ENCODE measurements around the gene BSG. TPM values are rescaled to one million over a fixed set of nuclear protein-coding genes. Genes with fewer than 3 reads are reported as not detected.

The BSG gene
- total and polyA plus RNA-seq, 9 of the 15 experiments (the other 6 are each of a cell fraction or from before 2014, with no cell fraction given): 4.6 to 495 (median 187) TPM

DNA sequence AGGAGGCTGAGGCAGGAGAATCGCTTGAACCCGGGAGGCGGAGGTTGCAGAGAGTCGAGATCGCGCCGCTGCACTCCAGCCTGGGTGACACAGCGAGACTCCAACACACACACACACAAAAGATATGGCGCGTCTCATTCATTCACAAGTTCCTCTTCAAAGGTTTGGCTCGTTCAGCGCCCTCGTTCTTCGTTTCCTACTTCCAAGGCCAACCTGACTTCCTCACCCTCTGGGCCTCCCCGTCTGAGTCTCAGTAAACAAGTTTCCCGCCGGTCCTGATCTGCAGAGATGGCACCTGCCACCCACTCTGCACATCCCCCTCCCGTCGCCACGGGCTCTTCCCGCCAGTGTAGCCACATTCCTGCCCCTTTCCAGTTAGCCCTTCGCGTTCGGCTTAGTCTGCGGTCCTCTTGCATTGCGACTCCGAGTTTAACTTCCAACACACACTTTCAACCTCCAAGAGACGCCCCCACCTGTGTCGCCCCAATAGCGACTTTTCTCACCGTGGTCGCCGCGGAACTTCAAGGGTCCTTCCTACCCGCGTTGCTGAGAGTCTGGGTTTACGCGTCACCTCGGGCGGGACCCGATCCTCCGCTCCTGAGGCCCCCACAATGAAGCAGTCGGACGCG, 1.3 kb upstream of the BSG start (continued):
- no peak for TF ChIP-seq THRB (CRISPR knock-in tag; conservative IDR thresholded peaks at IDR 0.05)
- no peak for TF ChIP-seq GABPB2 (CRISPR knock-in tag; conservative IDR thresholded peaks at IDR 0.05)
- no peak for TF ChIP-seq ZNF274 (IDR thresholded peaks at IDR 0.05; ENCODE audit: borderline replicate concordance, low read depth, low read length)
- no peak for TF ChIP-seq FOS (IDR thresholded peaks at IDR 0.05; ENCODE audit: extremely low read depth, insufficient read length)
- no peak for TF ChIP-seq JUND (IDR thresholded peaks at IDR 0.05; ENCODE audit: borderline replicate concordance, low read depth, low read length)
- TF ChIP-seq JUND (tag; IDR thresholded peaks at IDR 0.05; ENCODE audit: borderline replicate concordance, low read depth, low read length): 0 out of 3 replicates have a peak, but pooled peaks have one; percentile 18
- TF ChIP-seq PTRF (tag; IDR thresholded peaks at IDR 0.05): no peak
- no peak for TF ChIP-seq TCF7 (IDR thresholded peaks at IDR 0.05; ENCODE audit: borderline replicate concordance)
- TF ChIP-seq DPF2 (IDR thresholded peaks at IDR 0.05): peak; percentile 42
- TF ChIP-seq KLF13 (tag; IDR thresholded peaks at IDR 0.05; ENCODE audit: borderline replicate concordance, low read depth): peak; percentile 14; the same call in 1 of the 2 replicates
- TF ChIP-seq CREBBP (IDR thresholded peaks at IDR 0.05; ENCODE audit: low read depth, low read length): no peak
- TF ChIP-seq ZNF140 (CRISPR knock-in tag; IDR thresholded peaks at IDR 0.05): no peak
- peak; percentile 4 for TF ChIP-seq TAF1 (IDR thresholded peaks at IDR 0.05; ENCODE audit: control insufficient read depth, extremely low read depth, insufficient read depth, low read length, severe bottlenecking)
- no peak for TF ChIP-seq HES1 (IDR thresholded peaks at IDR 0.05; ENCODE audit: low read depth)
- TF ChIP-seq SMARCB1 (IDR thresholded peaks at IDR 0.05; ENCODE audit: insufficient read length, low read depth): no peak
- TF ChIP-seq IRF2 (CRISPR knock-in tag; IDR thresholded peaks at IDR 0.05): no peak
- no peak for TF ChIP-seq RAD51 (IDR thresholded peaks at IDR 0.05; ENCODE audit: borderline replicate concordance, low read depth)
- peak; percentile 71; the same call in 1 of the 2 replicates for TF ChIP-seq OTX1 (CRISPR knock-in tag; IDR thresholded peaks at IDR 0.05)
- TF ChIP-seq SAFB (IDR thresholded peaks at IDR 0.05; ENCODE audit: borderline replicate concordance, low read depth, low read length): no peak
- TF ChIP-seq ZNF41 (CRISPR knock-in tag; conservative IDR thresholded peaks at IDR 0.05): no peak
- no peak for TF ChIP-seq ARNT (IDR thresholded peaks at IDR 0.05)
- no peak for TF ChIP-seq TAL1 (IDR thresholded peaks at IDR 0.05)
- peak; percentile 54 for TF ChIP-seq DMBX1 (CRISPR knock-in tag; IDR thresholded peaks at IDR 0.05; ENCODE audit: borderline replicate concordance)
- no peak for TF ChIP-seq ILK (tag; IDR thresholded peaks at IDR 0.05; ENCODE audit: borderline replicate concordance, low read depth)
- TF ChIP-seq ZBED1 (IDR thresholded peaks at IDR 0.05): no peak
- TF ChIP-seq SRF (CRISPR knock-in tag; IDR thresholded peaks at IDR 0.05): no peak
- no peak for TF ChIP-seq ZNF586 (CRISPR knock-in tag; conservative IDR thresholded peaks at IDR 0.05)
- no peak for TF ChIP-seq ZNF561 (CRISPR knock-in tag; conservative IDR thresholded peaks at IDR 0.05)
- TF ChIP-seq POLR2AphosphoS5 (IDR thresholded peaks at IDR 0.05; ENCODE audit: control insufficient read depth, insufficient read depth, low read depth, low read length): 0 out of 2 replicates have a peak, but pooled peaks have one; percentile 7
- no peak for TF ChIP-seq TSC22D4 (tag; IDR thresholded peaks at IDR 0.05)
- TF ChIP-seq NFXL1 (CRISPR knock-in tag; IDR thresholded peaks at IDR 0.05): no peak
